RCC 7860 (cell line): Measurements from ENCODE around the gene ATRN.

ENCODE experiments used
- DNase-seq: peaks from one replicate; pipeline ENCODE4 v3.0.0-alpha.2; 2015; ENCODE audit warnings: low spot score
- FAIRE-seq: peaks from 2 replicates; lab custom pipeline; 2012; peaks lifted over from hg19 to GRCh38; lab: Jason Lieb, UNC

The ATRN gene

GRCh38 chr20:3672547-3673171 lies 201.8 kb downstream of the ATRN start:
- DNase-seq (no peak), FAIRE-seq (no peak)

DNA sequence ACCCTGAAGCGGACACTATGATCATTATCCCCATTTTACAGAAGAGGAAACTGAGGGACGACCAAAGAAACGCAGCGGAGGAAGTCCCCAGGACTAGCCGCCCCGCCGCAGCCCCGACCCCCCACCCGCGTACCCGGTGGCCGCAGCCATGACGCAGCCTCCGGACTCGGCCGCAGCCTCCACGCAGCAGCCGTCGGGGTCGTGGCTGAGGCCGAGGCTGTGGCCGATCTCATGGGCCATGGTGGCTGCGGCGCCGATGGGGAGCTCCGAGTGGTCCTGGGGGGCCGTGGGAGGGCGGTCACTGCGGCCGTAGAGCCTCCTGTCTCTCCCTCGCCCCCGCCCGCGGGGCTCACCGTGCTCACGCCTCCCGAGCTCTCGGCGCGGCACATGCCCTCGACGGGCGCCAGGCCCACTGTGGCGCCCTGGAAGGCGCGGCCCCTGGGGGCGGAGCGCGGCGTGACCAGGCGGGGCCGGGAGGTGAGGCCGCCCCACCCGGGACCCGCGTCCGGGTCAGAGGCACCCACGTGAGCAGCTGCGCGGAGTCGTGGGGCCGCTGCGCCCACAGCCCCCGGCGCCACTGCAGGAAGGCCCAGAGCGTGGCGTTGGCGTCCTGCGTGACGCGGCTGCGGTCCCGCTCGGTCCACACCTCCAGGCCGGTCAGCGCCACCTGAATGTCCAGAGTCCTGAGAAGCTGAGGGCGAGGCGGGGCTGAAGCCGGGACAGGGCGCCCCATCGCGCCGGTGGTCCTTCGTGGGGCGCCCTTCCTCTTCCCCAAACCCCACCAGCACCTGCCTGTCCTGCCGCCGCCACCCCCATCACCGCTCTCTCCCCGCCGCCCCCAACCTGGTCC lies 202.6 kb downstream of the ATRN start:
- FAIRE-seq: no peak

GRCh38 chr20:3674447-3674846 lies 203.6 kb downstream of the ATRN start:
- no peak for FAIRE-seq
- DNase-seq: no peak

More for the DNA sequence above, 202.6 kb downstream of the ATRN start:
- DNase-seq: no peak

DNA sequence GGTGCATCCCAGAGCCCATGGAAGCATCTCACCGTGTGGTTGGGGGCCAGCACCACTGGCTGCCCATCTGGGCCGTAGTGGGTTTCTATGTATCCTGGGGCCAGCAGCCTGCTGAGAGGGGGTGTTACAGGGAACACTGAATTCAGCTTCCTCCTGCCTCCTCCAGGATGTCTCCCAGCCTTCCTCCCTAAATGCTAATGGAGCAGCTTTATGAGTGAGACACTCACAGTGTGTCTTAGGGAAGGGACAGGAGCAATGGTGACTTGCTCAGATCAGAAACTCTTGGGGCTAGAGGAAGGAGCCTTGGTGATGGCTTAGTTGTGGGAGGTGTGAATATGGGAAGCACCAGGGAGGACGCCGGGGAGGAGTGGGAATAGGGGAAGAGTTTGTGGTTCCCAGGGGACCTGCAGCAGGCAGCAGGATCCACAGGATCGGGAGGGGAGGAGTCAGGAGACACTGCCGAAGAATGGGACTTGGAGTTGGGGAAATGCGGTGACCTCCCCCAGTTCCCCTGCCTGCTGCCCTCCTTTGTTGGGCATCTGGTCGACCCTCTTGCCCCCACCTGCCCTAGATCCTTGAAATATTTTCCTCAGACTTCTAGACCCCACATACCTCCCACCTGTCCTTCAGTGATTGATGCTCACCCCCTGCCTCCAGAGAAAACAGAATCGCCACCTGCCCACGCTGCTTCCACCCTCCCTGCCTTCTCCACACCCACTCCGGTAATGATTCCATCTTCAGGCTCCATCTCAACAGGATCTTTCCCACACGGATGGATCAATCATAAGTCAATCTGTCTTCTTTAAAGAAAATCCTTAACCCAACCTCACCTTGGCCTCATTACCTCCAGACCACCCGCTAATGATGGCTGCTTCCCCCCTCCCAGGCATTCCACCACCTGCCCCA lies 204.4 kb downstream of the ATRN start:
- FAIRE-seq (no peak), DNase-seq (no peak)

DNA sequence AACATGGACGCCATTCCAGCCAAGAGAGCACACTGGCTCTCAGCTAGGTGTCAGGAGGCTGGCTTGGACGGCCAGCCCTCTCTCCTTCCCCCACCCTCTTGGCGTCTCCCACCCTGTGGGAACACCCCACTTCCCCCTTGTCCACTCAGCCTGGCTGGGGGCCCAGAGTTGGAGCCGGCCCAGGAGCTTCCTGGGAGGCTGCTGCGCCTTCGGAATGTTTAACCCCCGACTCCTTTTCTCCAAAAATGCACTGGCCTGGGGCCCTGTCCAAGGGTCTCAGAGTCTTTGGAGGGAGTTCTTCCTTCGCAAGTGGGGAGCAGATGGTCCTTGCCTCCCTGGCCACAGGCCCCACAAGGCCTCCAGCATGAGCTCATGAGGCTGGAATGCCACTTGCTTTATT lies 206.9 kb downstream of the ATRN start:
- FAIRE-seq (no peak), DNase-seq (no peak)

- no peak for FAIRE-seq
- no peak for DNase-seq
These were observed 207.4 kb downstream of the ATRN start for GRCh38 chr20:3678198-3678597.

GRCh38 chr20:3678856-3679720 lies 208.3 kb downstream of the ATRN start:
- no peak for FAIRE-seq
- DNase-seq: no peak

GRCh38 chr20:3679749-3680700 lies 209.2 kb downstream of the ATRN start:
- DNase-seq (no peak), FAIRE-seq (no peak)

- DNase-seq (no peak), FAIRE-seq (no peak)
These were observed 210.0 kb downstream of the ATRN start for GRCh38 chr20:3680701-3681351.

DNA sequence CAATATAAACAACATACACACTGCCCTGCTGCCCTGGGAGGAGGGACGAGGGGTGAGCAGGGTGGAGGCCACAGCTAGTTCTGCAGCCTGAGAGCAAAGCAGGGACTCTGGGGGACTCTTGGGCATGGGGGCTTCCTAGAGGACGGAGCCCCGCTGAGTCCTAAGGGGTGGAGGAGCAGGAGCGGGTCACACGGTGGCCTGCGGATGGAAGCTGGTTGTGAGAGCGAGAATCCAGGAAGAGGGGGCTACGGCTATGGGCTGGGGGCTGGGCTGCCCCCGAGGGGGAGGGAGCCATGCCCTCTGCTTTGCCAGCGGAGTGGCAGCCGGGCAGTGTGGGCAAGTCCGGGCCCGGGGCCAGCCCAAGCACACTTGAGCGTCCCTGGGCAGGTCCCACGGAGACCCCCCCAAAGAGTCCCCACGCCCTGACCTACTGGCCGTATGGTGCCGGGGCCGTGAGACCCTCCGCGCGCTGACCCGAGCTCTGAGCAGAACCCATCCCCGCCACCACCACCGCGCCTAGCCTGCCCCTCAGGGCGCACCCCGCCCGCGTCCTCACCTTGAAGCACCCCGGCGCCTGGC lies 210.6 kb downstream of the ATRN start:
- DNase-seq (no peak), FAIRE-seq (no peak)

- no peak for DNase-seq
- FAIRE-seq: no peak
These were observed 211.3 kb downstream of the ATRN start, which contains the start of gene ADAM33 for GRCh38 chr20:3681931-3682781. Gene ADAM33, minus strand, starts transcription at chr20:3682010. Its CDS starts 6 bp downstream, at chr20:3682004.

DNA sequence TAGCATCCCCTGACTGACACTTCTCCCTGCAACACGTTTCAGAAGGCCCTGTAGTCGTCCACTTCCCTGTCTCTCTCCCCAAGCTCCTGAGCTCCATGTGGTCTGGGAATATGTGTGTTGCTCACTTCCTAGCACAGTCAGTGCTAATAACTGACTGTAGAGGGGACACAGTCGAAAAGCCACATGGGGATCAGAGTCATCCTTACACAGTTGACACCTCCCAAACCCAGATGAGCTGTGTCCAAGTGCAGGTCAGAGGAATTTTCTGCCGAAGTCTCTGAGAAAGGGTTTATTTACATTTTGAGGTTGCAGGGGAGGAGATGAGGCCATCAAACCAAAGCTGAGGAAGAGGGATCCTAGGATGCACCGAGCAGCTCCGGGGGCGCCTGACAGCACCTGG lies 214.5 kb downstream of the ATRN start:
- no peak for FAIRE-seq
- no peak for DNase-seq

GRCh38 chr20:3686421-3686820 lies 215.6 kb downstream of the ATRN start:
- DNase-seq: no peak
- FAIRE-seq: no peak

DNA sequence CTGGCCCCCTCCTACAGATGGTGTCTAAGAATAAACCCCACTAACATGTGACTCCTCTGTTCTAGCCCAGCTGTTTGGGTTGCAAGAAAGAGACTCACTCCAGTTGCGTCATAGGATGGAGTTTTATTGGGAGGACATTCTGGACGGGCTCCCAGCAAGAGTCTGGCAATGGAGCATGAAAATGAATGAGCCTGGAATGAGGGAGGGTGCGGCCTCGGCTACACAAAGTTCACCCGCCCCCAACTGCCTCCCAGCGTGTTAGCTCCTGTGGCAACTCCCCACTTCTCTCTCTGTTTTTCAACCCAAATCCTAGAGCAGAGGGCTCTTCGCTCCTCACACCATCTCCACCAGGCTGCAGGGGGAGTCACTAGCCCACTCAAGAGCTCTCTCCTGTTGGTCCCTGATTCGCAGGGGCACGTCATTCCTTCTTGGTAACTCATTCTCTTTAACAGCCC lies 216.1 kb downstream of the ATRN start:
- DNase-seq: peak; percentile 5
- no peak for FAIRE-seq

DNA sequence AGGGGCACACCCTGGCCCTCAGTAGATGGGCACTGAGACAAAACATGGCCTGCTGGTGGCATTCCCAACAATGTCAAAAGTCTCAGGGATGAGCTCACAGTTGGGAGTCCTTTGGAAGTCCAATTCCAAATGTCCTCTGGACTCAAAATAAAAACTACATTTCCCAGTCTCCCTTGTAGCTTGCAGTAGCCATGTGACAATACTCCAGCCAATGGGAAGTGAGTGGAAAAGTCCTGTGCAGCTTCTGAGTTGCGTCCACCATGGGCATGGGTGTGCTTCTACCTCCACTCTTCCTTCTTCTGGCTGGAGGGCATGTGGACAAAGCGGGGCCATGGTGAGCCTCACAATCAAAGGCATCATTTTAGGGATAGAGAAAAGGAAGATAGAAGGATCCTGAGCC lies 216.8 kb downstream of the ATRN start:
- no peak for DNase-seq
- FAIRE-seq: no peak

GRCh38 chr20:3689978-3690377 lies 219.2 kb downstream of the ATRN start:
- no peak for DNase-seq
- FAIRE-seq: no peak

DNA sequence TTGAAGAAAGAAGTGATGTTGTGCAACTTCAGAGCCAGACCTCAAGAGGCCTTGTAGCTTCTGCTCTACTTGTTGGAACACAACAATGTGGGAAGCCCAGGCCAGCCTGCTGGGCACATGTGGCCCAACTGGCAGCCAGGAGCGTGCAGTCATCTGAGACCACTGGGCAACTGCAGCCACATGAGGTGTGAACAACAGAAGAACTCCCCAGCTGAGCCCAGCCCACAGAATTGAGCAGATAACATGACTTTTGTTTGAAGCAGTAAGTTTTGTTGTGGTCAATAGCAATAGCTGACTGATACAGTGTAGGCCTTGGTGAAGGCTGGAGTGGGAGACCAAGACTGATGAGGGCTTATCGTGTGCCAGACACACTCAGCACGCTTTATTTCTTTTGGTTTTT lies 219.6 kb downstream of the ATRN start:
- FAIRE-seq (no peak), DNase-seq (no peak)
